Activated naive CD8-positive, alpha-beta T cell treated with anti-CD3 and anti-CD28 coated beads, Interleukin-2, amount 10 ng/mL, durations not matched to agents 7 days and 5 days (primary cell): Measurements from ENCODE around the gene PRKN. TPM values are rescaled to one million over a fixed set of nuclear protein-coding genes. Genes with fewer than 3 reads are reported as not detected.

Experiments used
- ATAC-seq: fragments of 150-1000 bp; cut with Tn5 transposase; one replicate; pipeline ENCODE4 v1.10.0; 2021; ENCODE audit warnings: low read depth, moderate library complexity
- POLR2A ChIA-PET: fragments of 350-600 bp; sonication (Branson Sonifier 250); formaldehyde crosslinking; loops from one replicate; lab custom pipeline; 2021; ENCODE audit warnings: antibody characterized with exemption; lab: Charles Lee
- DNase-seq: peaks from one replicate; pipeline ENCODE4 v3.0.0; 2021
- H3K27ac Mint-ChIP-seq: one replicate; pipeline ENCODE4 v1.8.0; 2022; ENCODE audit warnings: mild to moderate bottlenecking, mixed read lengths
- H3K27me3 Mint-ChIP-seq: one replicate; pipeline ENCODE4 v1.8.0; 2022; ENCODE audit warnings: mild to moderate bottlenecking, moderate library complexity, mixed read lengths
- H3K36me3 Mint-ChIP-seq: one replicate; pipeline ENCODE4 v1.8.0; 2021; ENCODE audit warnings: mild to moderate bottlenecking, mixed read lengths
- H3K4me1 Mint-ChIP-seq: one replicate; pipeline ENCODE4 v1.8.0; 2021; ENCODE audit warnings: mixed read lengths
- H3K4me3 Mint-ChIP-seq: one replicate; pipeline ENCODE4 v1.8.0; 2022; ENCODE audit warnings: mild to moderate bottlenecking, moderate library complexity, mixed read lengths
- H3K9me3 Mint-ChIP-seq: one replicate; pipeline ENCODE4 v1.8.0; 2021; ENCODE audit warnings: mixed read lengths
- total RNA-seq, 2 experiments: library from RNA; stranded (reverse); gene quantifications; one replicate each; pipeline ENCODE4 v1.2.3, GENCODE V29; 2021

PRKN gene
- total RNA-seq, 2 experiments from 2014 or later: 1.00 to 1.5 TPM

GRCh38 chr6:161365633-161366032 is 1361.9 kb downstream of the PRKN start:
- ATAC-seq (no peak), DNase-seq (no peak)
- Mint-ChIP-seq H3K36me3 (no peaks in the 10 kb centered on the region), H3K9me3 (peaks cover 3% of the 10 kb centered on the region), H3K4me1 (no peaks in the 10 kb centered on the region), H3K27ac (no peak overlapping the region), H3K4me3 (no peak overlapping the region), H3K27me3 (no peaks in the 10 kb centered on the region)
- POLR2A ChIA-PET: no interaction called here

GRCh38 chr6:161363286-161363685 is 1364.3 kb downstream of the PRKN start:
- ATAC-seq (no peak), DNase-seq (no peak)
- Mint-ChIP-seq H3K27me3 (no peaks in the 10 kb centered on the region), H3K27ac (no peak overlapping the region), H3K4me3 (no peak overlapping the region), H3K4me1 (no peaks in the 10 kb centered on the region), H3K36me3 (no peaks in the 10 kb centered on the region), H3K9me3 (peaks cover 3% of the 10 kb centered on the region)
- POLR2A ChIA-PET: no interaction called here

- Mint-ChIP-seq H3K4me3 (no peak overlapping the region), H3K9me3 (peaks cover 3% of the 10 kb centered on the region), H3K36me3 (no peaks in the 10 kb centered on the region), H3K4me1 (no peaks in the 10 kb centered on the region), H3K27me3 (no peaks in the 10 kb centered on the region), H3K27ac (no peak overlapping the region)
- no peak for DNase-seq
- POLR2A ChIA-PET: no interaction called here
- no peak for ATAC-seq
These were observed 1365.3 kb downstream of the PRKN start for GRCh38 chr6:161362266-161362665.

DNA sequence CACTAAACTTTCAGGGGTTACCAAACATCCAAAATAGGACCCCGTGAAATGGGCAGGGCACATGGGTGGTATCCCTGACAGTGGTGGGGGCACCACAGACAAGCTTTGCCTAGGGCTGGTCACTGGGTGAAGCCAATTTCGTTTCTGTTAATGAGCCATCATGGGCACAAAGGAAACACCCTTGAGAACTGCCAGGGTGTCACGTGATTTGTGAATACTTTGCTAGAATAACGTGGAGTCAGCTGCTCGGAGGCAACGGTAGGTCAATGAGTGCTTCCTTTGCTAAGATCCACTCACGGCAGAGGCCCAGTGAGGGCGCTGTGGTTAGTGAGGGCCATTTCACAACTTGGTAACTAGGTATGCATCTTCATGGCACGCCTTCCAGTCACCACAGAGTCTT is 1366.0 kb downstream of the PRKN start:
- H3K4me3 Mint-ChIP-seq: no peak overlapping the region
- peaks cover 2% of the 10 kb centered on the region for H3K4me1 Mint-ChIP-seq
- H3K9me3 Mint-ChIP-seq: peaks cover 5% of the 10 kb centered on the region
- no peak overlapping the region for H3K27ac Mint-ChIP-seq
- H3K27me3 Mint-ChIP-seq: no peaks in the 10 kb centered on the region
- POLR2A ChIA-PET: no interaction called here
- ATAC-seq (no peak), DNase-seq (no peak)
- no peaks in the 10 kb centered on the region for H3K36me3 Mint-ChIP-seq

GRCh38 chr6:161360520-161360919 is 1367.0 kb downstream of the PRKN start:
- Mint-ChIP-seq H3K36me3 (no peaks in the 10 kb centered on the region), H3K27me3 (no peaks in the 10 kb centered on the region), H3K27ac (no peak overlapping the region), H3K4me1 (peaks cover 6% of the 10 kb centered on the region), H3K4me3 (no peak overlapping the region), H3K9me3 (peaks cover 7% of the 10 kb centered on the region)
- DNase-seq: no peak
- POLR2A ChIA-PET: no interaction called here
- ATAC-seq: no peak

DNA sequence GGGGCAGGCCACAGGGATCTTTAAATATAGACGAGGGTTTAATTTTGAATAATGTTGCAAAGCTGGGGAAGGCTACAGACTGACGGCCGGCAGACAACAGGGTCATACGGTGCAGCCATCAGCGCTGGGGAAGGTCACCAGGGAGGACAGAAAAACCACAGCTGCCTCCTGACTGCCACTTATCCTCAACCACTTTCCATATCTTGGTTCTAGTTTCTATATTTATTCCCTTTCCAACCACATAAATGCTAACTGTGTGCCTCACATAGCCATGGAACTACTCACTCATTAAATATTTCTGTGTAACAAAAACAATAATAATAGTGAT is 1368.0 kb downstream of the PRKN start:
- POLR2A ChIA-PET: no interaction called here
- Mint-ChIP-seq H3K4me1 (peaks cover 6% of the 10 kb centered on the region), H3K36me3 (no peaks in the 10 kb centered on the region), H3K27me3 (no peaks in the 10 kb centered on the region), H3K27ac (no peak overlapping the region), H3K4me3 (no peak overlapping the region), H3K9me3 (peaks cover 7% of the 10 kb centered on the region)
- no peak for ATAC-seq
- DNase-seq: no peak

DNA sequence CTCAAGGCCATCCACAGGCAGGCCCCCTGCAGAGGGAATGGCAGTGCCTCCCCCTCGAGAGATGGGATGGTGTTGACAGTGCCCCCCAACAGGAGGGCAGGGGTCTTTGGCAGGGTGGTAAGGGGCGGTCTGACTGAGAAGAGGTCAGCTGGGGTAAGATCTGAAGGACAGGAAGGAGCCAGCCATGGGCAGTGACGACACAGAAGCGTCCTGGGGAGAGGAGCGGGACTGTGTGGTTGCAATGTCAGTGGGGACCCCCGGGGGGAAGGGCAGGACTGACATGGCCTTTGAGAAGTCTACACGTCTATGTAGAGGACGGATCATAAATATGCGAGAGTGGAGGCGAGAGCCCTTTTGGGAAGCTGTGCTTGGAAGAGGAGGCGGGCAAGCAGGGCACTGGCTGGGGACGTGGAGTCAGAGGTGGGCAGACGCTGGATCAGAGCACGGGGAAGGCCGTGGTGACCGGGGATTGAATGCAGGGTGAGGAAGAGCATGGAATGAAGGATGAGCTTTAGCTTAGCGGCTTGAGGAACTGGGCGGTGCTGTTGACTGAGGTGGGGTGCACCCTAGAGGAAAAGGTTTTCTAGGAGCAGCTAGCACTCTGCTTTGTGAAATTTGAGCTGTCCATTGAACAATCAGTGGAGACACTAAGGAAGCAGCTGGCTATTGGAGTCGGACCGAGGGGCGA is 1371.3 kb downstream of the PRKN start:
- POLR2A ChIA-PET: no interaction called here
- ATAC-seq (no peak), DNase-seq (no peak)
- no peaks in the 10 kb centered on the region for H3K36me3 Mint-ChIP-seq
- H3K27me3 Mint-ChIP-seq: no peaks in the 10 kb centered on the region
- H3K4me3 Mint-ChIP-seq: peak overlapping the region; percentile 25
- H3K9me3 Mint-ChIP-seq: peaks cover 4% of the 10 kb centered on the region
- H3K4me1 Mint-ChIP-seq: peaks cover 11% of the 10 kb centered on the region
- H3K27ac Mint-ChIP-seq: peak overlapping the region; percentile 22

- no peak for ATAC-seq
- Mint-ChIP-seq H3K27ac (no peak overlapping the region), H3K4me3 (no peak overlapping the region), H3K4me1 (peaks cover 11% of the 10 kb centered on the region), H3K36me3 (no peaks in the 10 kb centered on the region), H3K27me3 (no peaks in the 10 kb centered on the region), H3K9me3 (peaks cover 4% of the 10 kb centered on the region)
- DNase-seq: no peak
- POLR2A ChIA-PET: no interaction called here
These were observed 1371.9 kb downstream of the PRKN start for GRCh38 chr6:161355696-161356095.

DNA sequence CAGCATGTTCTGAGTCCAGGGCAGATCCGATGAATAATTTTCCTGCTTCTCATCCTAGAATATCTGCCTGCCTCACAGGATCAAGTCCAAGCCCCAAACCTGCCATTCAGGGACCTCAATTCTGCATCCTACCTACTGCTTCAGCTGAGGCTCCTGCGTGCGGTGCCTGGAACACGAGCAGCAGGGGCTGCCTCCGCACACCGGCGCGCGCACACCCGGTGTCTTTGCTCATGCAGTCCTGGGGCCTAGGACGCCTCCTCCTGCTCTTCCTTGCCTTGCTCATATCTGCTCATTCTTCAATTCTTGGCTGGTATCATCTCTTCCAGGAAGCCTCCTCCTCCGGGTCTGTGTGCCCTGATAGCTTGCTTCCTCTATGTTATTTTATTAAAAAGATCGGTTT is 1372.6 kb downstream of the PRKN start:
- H3K4me1 Mint-ChIP-seq: peaks cover 11% of the 10 kb centered on the region
- H3K4me3 Mint-ChIP-seq: no peak overlapping the region
- no peaks in the 10 kb centered on the region for H3K27me3 Mint-ChIP-seq
- H3K36me3 Mint-ChIP-seq: no peaks in the 10 kb centered on the region
- POLR2A ChIA-PET: no interaction called here
- no peak overlapping the region for H3K27ac Mint-ChIP-seq
- DNase-seq (no peak), ATAC-seq (no peak)
- H3K9me3 Mint-ChIP-seq: peaks cover 4% of the 10 kb centered on the region

GRCh38 chr6:161354276-161354840 is 1373.2 kb downstream of the PRKN start:
- POLR2A ChIA-PET: no interaction called here
- Mint-ChIP-seq H3K4me3 (no peak overlapping the region), H3K4me1 (peaks cover 11% of the 10 kb centered on the region), H3K27me3 (no peaks in the 10 kb centered on the region), H3K9me3 (peaks cover 4% of the 10 kb centered on the region), H3K36me3 (no peaks in the 10 kb centered on the region), H3K27ac (no peak overlapping the region)
- ATAC-seq: no peak
- no peak for DNase-seq

DNA sequence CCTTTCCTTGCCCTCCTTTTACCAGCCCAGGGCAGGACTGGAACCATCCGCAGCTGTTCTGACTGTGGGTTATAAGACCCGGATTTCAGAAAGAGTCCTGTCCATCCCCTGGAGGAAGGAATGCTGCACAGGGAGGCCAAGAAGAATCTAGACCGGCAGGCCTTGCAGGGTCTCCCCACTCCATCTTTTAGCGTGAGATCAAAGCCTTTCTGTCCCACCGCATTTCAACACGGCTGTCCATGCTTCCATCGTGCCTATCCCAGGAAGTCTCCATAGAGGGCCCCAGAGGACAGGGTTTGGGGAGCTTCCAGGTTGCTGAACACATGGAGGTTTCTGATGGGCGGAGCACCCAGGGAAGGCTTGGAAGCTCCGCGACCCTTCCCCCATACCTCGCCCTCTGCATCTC is 1374.4 kb downstream of the PRKN start:
- H3K4me1 Mint-ChIP-seq: peaks cover 11% of the 10 kb centered on the region
- H3K36me3 Mint-ChIP-seq: no peaks in the 10 kb centered on the region
- peaks cover 4% of the 10 kb centered on the region for H3K9me3 Mint-ChIP-seq
- POLR2A ChIA-PET: no interaction called here
- no peaks in the 10 kb centered on the region for H3K27me3 Mint-ChIP-seq
- ATAC-seq (no peak), DNase-seq (no peak)
- no peak overlapping the region for H3K27ac Mint-ChIP-seq
- H3K4me3 Mint-ChIP-seq: no peak overlapping the region

GRCh38 chr6:161351858-161352257 is 1375.7 kb downstream of the PRKN start:
- POLR2A ChIA-PET: no interaction called here
- Mint-ChIP-seq H3K9me3 (peaks cover 4% of the 10 kb centered on the region), H3K27ac (no peak overlapping the region), H3K36me3 (no peaks in the 10 kb centered on the region), H3K4me1 (peaks cover 11% of the 10 kb centered on the region), H3K4me3 (no peak overlapping the region), H3K27me3 (no peaks in the 10 kb centered on the region)
- no peak for DNase-seq
- ATAC-seq: no peak

DNA sequence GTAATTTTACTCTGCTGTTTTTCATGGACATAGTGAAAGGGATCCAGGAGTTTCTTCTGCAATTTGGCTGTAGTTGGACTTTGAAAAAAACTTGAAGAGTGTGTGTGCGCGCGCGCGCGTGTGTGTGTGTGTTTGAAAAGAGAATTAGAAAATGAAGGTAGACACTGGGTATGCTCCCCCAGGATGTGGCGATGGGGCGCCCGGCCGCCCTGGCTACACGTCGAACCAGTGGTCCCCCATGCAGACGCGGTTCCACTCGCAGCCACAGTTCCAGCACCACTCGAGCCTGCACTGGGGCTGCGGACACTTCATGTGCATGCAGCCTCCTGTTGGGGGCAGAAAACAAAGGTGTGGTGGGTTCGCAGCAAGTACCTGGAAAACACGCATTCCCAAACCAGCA is 1377.7 kb downstream of the PRKN start:
- peaks cover 4% of the 10 kb centered on the region for H3K4me1 Mint-ChIP-seq
- no peak overlapping the region for H3K27ac Mint-ChIP-seq
- H3K9me3 Mint-ChIP-seq: no peaks in the 10 kb centered on the region
- no peaks in the 10 kb centered on the region for H3K27me3 Mint-ChIP-seq
- DNase-seq (no peak), ATAC-seq (no peak)
- H3K4me3 Mint-ChIP-seq: no peak overlapping the region
- H3K36me3 Mint-ChIP-seq: no peaks in the 10 kb centered on the region
- POLR2A ChIA-PET: no interaction called here

DNA sequence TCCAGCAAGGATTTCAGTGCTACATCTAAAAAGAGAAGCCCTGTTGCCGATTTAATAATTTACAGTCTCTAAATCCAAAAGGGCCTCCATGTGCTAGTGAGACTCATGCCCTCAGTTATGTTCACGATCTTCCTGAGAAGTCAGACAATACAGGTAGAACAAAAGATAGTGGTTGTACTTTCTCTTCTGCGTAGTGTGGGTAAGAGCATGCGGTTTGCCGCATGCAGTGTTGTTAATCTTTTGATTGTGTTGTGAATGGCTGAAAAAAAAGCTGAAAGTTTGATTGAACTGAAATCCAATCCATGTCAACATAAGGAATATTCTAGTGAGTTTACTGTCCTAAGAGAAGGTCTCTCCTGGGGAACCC is 1379.0 kb downstream of the PRKN start:
- H3K27ac Mint-ChIP-seq: no peak overlapping the region
- POLR2A ChIA-PET: no interaction called here
- no peak for ATAC-seq
- peaks cover 4% of the 10 kb centered on the region for H3K4me1 Mint-ChIP-seq
- no peak for DNase-seq
- H3K4me3 Mint-ChIP-seq: no peak overlapping the region
- no peaks in the 10 kb centered on the region for H3K9me3 Mint-ChIP-seq
- no peaks in the 10 kb centered on the region for H3K27me3 Mint-ChIP-seq
- no peaks in the 10 kb centered on the region for H3K36me3 Mint-ChIP-seq
